ENCODE measurements around the gene POLR1E.

DNA sequence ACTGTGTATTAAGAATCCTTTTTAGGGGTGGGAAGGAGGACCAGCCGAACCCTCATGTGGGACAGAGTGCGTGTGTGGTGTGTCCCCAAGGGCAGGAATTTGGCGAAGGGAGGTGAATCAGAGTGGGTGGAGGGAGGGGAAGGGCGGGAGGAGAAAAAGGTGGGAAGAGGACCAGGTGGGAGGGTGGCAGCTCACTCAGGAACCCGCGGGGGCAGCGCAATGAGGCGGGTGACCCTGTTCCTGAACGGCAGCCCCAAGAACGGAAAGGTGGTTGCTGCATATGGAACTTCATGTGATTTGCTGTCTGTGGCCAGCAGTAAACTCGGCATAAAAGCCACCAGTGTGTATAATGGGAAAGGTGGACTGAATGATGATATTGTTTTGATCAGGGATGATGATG is 8.8 kb upstream of the POLR1E start:
- TF ChIP-seq, protein P1, sequence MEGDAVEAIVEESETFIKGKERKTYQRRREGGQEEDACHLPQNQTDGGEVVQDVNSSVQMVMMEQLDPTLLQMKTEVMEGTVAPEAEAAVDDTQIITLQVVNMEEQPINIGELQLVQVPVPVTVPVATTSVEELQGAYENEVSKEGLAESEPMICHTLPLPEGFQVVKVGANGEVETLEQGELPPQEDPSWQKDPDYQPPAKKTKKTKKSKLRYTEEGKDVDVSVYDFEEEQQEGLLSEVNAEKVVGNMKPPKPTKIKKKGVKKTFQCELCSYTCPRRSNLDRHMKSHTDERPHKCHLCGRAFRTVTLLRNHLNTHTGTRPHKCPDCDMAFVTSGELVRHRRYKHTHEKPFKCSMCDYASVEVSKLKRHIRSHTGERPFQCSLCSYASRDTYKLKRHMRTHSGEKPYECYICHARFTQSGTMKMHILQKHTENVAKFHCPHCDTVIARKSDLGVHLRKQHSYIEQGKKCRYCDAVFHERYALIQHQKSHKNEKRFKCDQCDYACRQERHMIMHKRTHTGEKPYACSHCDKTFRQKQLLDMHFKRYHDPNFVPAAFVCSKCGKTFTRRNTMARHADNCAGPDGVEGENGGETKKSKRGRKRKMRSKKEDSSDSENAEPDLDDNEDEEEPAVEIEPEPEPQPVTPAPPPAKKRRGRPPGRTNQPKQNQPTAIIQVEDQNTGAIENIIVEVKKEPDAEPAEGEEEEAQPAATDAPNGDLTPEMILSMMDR (conservative IDR thresholded peaks at IDR 0.05) = no peak
- no peak for TF ChIP-seq ZFX (IDR thresholded peaks at IDR 0.05)

Measured in C4-2B (cell line).